ENCODE measurements around the gene MAT2B.

Gene MAT2B

DNA sequence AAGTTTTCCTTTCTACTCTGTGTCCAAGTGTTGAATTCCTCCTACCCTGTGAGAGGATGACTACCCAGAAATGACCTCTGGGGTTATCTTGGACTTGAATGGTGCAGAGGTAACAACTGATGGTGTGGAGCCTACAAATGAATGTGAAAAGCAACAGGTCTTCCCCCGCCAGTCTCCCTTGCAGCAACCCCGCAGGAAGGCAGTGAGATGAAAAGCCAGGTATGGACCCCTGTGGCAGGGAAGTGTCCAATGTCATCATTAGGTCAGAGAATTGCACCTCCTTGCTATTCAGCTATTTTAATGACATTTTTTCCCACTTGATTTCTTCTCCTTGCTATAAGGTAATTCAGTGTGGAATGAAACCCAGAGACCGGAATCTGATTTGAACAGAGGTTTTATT, 58.5 kb downstream of the MAT2B start:
- H3K4me3 ChIP-seq (ENCODE audit: low read depth, low read length): no peak overlapping the region
- no peak for DNase-seq (ENCODE audit: low read depth)
- TF ChIP-seq, protein P1, sequence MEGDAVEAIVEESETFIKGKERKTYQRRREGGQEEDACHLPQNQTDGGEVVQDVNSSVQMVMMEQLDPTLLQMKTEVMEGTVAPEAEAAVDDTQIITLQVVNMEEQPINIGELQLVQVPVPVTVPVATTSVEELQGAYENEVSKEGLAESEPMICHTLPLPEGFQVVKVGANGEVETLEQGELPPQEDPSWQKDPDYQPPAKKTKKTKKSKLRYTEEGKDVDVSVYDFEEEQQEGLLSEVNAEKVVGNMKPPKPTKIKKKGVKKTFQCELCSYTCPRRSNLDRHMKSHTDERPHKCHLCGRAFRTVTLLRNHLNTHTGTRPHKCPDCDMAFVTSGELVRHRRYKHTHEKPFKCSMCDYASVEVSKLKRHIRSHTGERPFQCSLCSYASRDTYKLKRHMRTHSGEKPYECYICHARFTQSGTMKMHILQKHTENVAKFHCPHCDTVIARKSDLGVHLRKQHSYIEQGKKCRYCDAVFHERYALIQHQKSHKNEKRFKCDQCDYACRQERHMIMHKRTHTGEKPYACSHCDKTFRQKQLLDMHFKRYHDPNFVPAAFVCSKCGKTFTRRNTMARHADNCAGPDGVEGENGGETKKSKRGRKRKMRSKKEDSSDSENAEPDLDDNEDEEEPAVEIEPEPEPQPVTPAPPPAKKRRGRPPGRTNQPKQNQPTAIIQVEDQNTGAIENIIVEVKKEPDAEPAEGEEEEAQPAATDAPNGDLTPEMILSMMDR (IDR thresholded peaks at IDR 0.05; ENCODE audit: low read depth, low read length, missing control alignments): no peak

- H3K4me3 ChIP-seq (ENCODE audit: low read depth, low read length): no peak overlapping the region
- DNase-seq (ENCODE audit: low read depth): peak; percentile 12
These were observed 59.0 kb downstream of the MAT2B start for GRCh38 chr5:163564321-163564938.

GRCh38 chr5:163565492-163565891, 60.1 kb downstream of the MAT2B start:
- TF ChIP-seq, protein P1 (IDR thresholded peaks at IDR 0.05; ENCODE audit: low read depth, low read length, missing control alignments): no peak
- DNase-seq (ENCODE audit: low read depth): no peak
- H3K4me3 ChIP-seq (ENCODE audit: low read depth, low read length): no peak overlapping the region; the same call in 1 of the 2 replicates

More at GRCh38 chr5:163564321-163564938, 59.0 kb downstream of the MAT2B start:
- TF ChIP-seq, protein P1 (IDR thresholded peaks at IDR 0.05; ENCODE audit: low read depth, low read length, missing control alignments): peak; percentile 74

GRCh38 chr5:163565931-163566608, 60.7 kb downstream of the MAT2B start:
- TF ChIP-seq, protein P1 (IDR thresholded peaks at IDR 0.05; ENCODE audit: low read depth, low read length, missing control alignments): no peak
- peak overlapping the region; percentile 4; the same call in 1 of the 2 replicates for H3K4me3 ChIP-seq (ENCODE audit: low read depth, low read length)
- DNase-seq (ENCODE audit: low read depth): no peak

GRCh38 chr5:163566678-163567077, 61.3 kb downstream of the MAT2B start:
- TF ChIP-seq, protein P1 (IDR thresholded peaks at IDR 0.05; ENCODE audit: low read depth, low read length, missing control alignments): no peak
- H3K4me3 ChIP-seq (ENCODE audit: low read depth, low read length): no peak overlapping the region
- DNase-seq (ENCODE audit: low read depth): no peak

DNA sequence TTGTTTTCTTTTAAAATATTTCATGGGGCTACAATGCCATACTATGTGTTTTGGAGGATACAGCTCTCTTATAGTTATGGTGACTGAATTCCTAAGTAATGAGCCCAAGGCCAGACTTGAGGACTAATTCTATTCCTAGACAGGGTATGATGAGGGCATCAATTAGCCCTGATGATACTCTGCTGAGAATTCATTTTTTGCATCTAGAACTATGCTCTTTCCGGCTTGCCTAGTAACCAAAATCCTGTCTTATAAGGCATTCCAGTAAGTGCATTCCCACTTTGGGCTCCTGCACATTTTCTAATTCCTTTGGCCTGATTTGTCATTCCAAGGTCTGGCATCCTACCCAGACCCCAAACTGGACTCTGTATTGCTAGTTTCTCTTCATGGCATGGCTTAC, 62.4 kb downstream of the MAT2B start:
- no peak for DNase-seq (ENCODE audit: low read depth)
- no peak overlapping the region for H3K4me3 ChIP-seq (ENCODE audit: low read depth, low read length)
- TF ChIP-seq, protein P1 (IDR thresholded peaks at IDR 0.05; ENCODE audit: low read depth, low read length, missing control alignments): no peak

Data from GM12864 (cell line).